HUES64 (cell line): ENCODE measurements around the gene CACNA1H.
"Not testable (repeated sequence)": the region's sequence is repeated elsewhere in the genome, so short reads cannot be mapped to it uniquely, and the experiment has no call there.

Source experiments
- H3K27ac ChIP-seq: 2 replicates; pipeline ENCODE4 v1.7.0; 2013; ENCODE audit warnings: low read depth, low read length, inconsistent platforms
- H3K27me3 ChIP-seq: 2 replicates; pipeline ENCODE4 v1.6.1; 2013; ENCODE audit warnings: mild to moderate bottlenecking, low read length; ENCODE audit not compliant: insufficient read depth
- H3K36me3 ChIP-seq: 2 replicates; pipeline ENCODE4 v1.6.1; 2013; ENCODE audit warnings: mild to moderate bottlenecking, low read length; ENCODE audit not compliant: insufficient read depth
- H3K4me1 ChIP-seq: 2 replicates; pipeline ENCODE4 v1.6.1; 2013; ENCODE audit warnings: mild to moderate bottlenecking, low read length, moderate library complexity; ENCODE audit not compliant: insufficient read depth
- H3K4me3 ChIP-seq: 2 replicates; pipeline ENCODE4 v1.5.1; 2013; ENCODE audit warnings: mild to moderate bottlenecking, low read length, moderate library complexity
- H3K9ac ChIP-seq: 2 replicates; pipeline ENCODE4 v1.6.1; 2013; ENCODE audit warnings: mild to moderate bottlenecking, low read depth, low read length
- H3K9me3 ChIP-seq: 2 replicates; pipeline ENCODE4 v1.6.1; 2013; ENCODE audit warnings: low read depth, low read length; ENCODE audit not compliant: insufficient read depth
- WGBS: fragments of 150-250, 120-280 bp; methylation state at CpG from one replicate; pipeline ENCODE4 v1.1.7; 2013; ENCODE audit warnings: missing lambda C conversion rate; 5-methylcytosine and 5-hydroxymethylcytosine counted together

CACNA1H gene

GRCh38 chr16:1256296-1256873 is 103.5 kb downstream of the CACNA1H start:
- H3K27ac ChIP-seq, H3K9me3 ChIP-seq, H3K9ac ChIP-seq, H3K4me3 ChIP-seq, H3K36me3 ChIP-seq, H3K4me1 ChIP-seq: not testable (repeated sequence)
- H3K27me3 ChIP-seq, result peaks cover 32% of the 10 kb centered on the region
- 93% methylated on average over 22 of the region's 23 CpGs for WGBS

GRCh38 chr16:1256874-1257322 is 104.0 kb downstream of the CACNA1H start:
- no peak overlapping the region for H3K4me3 ChIP-seq
- no peaks in the 10 kb centered on the region for H3K36me3 ChIP-seq
- 92% methylated on average over 22 of the region's 22 CpGs for WGBS
- H3K27me3 ChIP-seq, result peaks cover 37% of the 10 kb centered on the region
- H3K4me1 ChIP-seq, result peaks cover 2% of the 10 kb centered on the region; the same call in 1 of the 2 replicates
- H3K9me3 ChIP-seq, result no peaks in the 10 kb centered on the region
- no peak overlapping the region for H3K9ac ChIP-seq
- no peak overlapping the region for H3K27ac ChIP-seq

DNA sequence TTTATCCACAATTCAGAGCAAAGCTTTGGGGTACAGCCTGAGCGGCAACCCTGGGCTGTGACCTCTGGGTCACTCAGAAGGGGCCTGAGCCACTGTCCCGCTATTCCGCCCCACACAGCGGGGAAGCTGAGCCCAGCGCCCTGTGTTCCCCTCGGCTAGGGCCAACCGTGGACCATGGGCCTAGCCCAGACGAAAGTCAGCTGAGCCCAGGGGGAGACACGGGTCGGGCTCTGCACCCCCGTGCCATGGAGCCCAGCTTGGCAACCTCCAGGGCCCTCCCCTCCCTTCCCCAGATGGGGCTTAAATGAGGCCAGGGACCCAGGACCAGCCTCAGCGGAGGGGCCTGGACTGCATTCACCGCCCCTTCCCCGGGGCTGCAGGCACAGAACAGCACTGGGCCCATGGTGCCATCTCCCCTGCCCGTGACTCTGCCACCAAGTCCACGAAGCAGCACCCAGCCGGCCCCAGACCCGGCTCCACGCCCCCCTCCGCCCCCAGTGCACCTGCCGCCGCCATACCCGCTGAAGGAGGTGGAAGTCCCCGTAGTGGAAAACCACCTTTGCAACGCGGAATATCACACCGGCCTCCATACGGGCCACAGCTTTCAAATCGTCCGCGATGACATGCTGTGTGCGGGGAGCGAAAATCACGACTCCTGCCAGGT is 104.8 kb downstream of the CACNA1H start:
- Histone ChIP-seq H3K4me3 (no peak overlapping the region), H3K9ac (no peak overlapping the region), H3K36me3 (no peaks in the 10 kb centered on the region), H3K4me1 (peaks cover 2% of the 10 kb centered on the region; the same call in 1 of the 2 replicates), H3K27ac (no peak overlapping the region), H3K9me3 (no peaks in the 10 kb centered on the region), H3K27me3 (peaks cover 43% of the 10 kb centered on the region)
- WGBS, result 87% methylated on average over 34 of the region's 34 CpGs

DNA sequence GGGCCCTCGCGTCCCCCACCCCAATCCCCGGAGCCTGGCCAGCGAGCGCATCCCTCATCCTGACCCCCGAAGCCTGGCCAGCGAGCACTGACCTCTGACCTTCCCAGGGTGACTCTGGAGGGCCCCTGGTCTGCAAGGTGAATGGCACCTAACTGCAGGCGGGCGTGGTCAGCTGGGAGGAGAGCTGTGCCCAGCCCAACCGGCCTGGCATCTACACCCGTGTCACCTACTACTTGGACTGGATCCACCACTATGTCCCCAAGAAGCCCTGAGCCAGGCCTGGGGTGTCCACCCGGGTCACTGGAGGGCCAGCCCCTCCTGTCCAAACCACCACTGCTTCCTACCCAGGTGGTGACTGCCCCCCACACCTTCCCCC is 105.3 kb downstream of the CACNA1H start:
- Histone ChIP-seq H3K9ac (no peak overlapping the region), H3K27ac (no peak overlapping the region), H3K4me1 (peaks cover 2% of the 10 kb centered on the region; the same call in 1 of the 2 replicates), H3K4me3 (no peak overlapping the region), H3K27me3 (peaks cover 40% of the 10 kb centered on the region), H3K9me3 (no peaks in the 10 kb centered on the region), H3K36me3 (no peaks in the 10 kb centered on the region)
- 86% methylated on average over 12 of the region's 12 CpGs for WGBS

DNA sequence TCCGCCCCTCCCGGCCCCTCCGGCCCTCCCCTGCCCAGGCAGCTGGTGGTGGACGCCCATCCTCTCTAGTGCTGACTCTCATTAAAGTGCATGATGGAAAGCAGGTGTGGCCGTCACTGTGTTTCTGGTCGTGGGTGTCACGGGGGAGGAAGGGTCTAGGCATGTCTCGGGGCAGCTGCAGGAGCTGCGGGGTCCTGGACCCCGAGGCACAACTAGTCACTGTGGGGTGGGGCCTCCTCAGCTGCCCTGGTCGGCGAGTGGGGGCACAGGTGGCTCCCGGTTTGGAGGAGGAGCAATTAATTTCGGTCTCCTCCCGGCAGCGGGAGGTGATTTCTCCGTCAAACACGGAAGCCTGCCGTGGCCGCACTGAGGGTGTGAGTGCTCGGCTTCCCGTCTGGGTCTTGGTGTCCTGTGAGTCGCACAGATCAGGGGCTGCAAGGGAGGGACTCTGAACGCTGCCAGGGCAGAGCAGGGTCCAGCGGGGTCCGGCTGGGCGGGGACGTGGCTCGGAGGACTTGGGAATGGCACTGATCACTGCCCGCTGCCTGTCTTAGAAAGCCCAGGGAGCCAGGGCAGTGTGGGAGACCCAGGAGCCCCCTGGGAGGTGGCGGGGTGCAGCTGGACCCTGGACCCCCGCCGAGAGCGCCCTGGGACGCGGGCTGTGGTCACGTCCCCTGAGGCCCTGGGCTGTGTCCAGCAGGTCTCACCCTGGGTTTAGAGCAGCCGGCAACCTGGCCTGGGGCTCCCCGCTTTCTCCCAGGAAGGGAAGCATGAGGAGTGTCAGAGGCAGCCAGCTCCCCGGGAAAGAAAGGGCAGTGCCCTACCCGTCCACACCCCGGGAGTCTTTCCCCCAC is 106.2 kb downstream of the CACNA1H start:
- no peak overlapping the region for H3K9ac ChIP-seq
- H3K27ac ChIP-seq, result no peak overlapping the region
- peaks cover 2% of the 10 kb centered on the region; the same call in 1 of the 2 replicates for H3K4me1 ChIP-seq
- no peaks in the 10 kb centered on the region for H3K9me3 ChIP-seq
- H3K36me3 ChIP-seq, result no peaks in the 10 kb centered on the region
- WGBS, result 42% methylated on average over 42 of the region's 42 CpGs
- peak overlapping the region; percentile 21; the same call in 1 of the 2 replicates for H3K4me3 ChIP-seq
- peaks cover 38% of the 10 kb centered on the region for H3K27me3 ChIP-seq

DNA sequence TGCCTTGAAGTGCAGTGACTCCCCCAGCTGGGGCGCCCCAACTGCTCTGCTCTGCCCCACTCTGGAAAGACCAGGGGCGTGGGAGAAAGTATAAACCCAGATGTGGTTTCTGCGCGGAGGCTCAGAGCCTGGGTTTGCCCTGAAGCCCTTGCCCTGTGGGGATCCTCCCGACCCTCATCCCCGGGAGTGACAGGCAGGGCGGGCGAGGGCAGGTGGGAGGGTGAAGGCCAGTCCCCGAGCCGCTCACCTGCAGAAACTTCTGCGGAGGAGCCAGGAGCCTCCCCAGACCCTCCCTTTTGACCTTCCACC is 106.8 kb downstream of the CACNA1H start:
- Histone ChIP-seq H3K27ac (no peak overlapping the region), H3K27me3 (peaks cover 38% of the 10 kb centered on the region), H3K9ac (no peak overlapping the region), H3K4me3 (no peak overlapping the region), H3K4me1 (peaks cover 2% of the 10 kb centered on the region; the same call in 1 of the 2 replicates), H3K9me3 (no peaks in the 10 kb centered on the region), H3K36me3 (no peaks in the 10 kb centered on the region)
- WGBS, result 55% methylated on average over 11 of the region's 11 CpGs

GRCh38 chr16:1260101-1260680 is 107.3 kb downstream of the CACNA1H start:
- H3K27ac ChIP-seq, result no peak overlapping the region
- H3K4me1 ChIP-seq, result peaks cover 2% of the 10 kb centered on the region; the same call in 1 of the 2 replicates
- no peak overlapping the region for H3K9ac ChIP-seq
- peaks cover 38% of the 10 kb centered on the region for H3K27me3 ChIP-seq
- H3K36me3 ChIP-seq, result no peaks in the 10 kb centered on the region
- 88% methylated on average over 36 of the region's 36 CpGs for WGBS
- H3K4me3 ChIP-seq, result no peak overlapping the region
- H3K9me3 ChIP-seq, result no peaks in the 10 kb centered on the region

DNA sequence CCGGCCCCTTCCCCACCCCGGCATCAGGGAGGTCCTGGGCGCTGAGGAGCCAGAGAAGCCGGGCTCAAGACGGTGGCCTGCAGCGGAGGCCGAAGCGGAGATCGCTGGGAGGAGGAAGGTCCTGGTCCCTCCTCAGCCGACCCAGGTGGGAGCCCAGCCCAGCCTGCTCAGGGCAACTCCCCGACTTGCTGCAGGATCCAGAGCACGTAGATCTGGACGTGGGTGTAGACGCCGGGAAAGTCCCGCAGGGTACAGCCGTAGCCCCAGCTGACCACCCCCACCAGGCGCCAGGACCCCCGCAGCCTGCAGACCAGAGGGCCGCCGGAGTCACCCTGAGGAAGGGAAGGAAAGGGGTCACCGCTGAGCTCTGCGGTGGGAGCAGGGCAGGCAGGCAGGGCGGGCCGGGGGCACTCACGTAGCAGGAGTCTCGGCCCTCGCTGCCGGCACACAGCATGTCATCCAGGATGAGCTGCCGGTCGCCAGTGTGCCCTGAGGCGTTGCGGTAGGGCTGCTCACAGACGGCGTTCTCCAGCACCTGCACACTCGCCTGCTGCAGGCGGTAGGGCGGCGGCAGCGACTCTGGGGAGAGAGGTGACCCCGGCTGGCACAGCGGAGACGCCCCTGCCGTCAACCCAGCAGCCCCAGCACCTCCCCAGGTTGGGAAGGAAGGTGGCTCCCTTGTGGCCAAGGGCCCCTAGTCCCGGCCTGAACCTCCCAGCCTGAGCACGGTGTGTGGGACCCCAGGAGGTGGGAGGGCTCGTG is 108.4 kb downstream of the CACNA1H start:
- no peaks in the 10 kb centered on the region for H3K36me3 ChIP-seq
- H3K27ac ChIP-seq, result no peak overlapping the region
- H3K27me3 ChIP-seq, result peaks cover 38% of the 10 kb centered on the region
- H3K9ac ChIP-seq, result no peak overlapping the region
- 0 out of 2 replicates have a peak overlapping the region, but pooled peaks have one; percentile 1 for H3K4me3 ChIP-seq
- H3K9me3 ChIP-seq, result no peaks in the 10 kb centered on the region
- H3K4me1 ChIP-seq, result peaks cover 2% of the 10 kb centered on the region; the same call in 1 of the 2 replicates
- 40% methylated on average over 47 of the region's 47 CpGs for WGBS

DNA sequence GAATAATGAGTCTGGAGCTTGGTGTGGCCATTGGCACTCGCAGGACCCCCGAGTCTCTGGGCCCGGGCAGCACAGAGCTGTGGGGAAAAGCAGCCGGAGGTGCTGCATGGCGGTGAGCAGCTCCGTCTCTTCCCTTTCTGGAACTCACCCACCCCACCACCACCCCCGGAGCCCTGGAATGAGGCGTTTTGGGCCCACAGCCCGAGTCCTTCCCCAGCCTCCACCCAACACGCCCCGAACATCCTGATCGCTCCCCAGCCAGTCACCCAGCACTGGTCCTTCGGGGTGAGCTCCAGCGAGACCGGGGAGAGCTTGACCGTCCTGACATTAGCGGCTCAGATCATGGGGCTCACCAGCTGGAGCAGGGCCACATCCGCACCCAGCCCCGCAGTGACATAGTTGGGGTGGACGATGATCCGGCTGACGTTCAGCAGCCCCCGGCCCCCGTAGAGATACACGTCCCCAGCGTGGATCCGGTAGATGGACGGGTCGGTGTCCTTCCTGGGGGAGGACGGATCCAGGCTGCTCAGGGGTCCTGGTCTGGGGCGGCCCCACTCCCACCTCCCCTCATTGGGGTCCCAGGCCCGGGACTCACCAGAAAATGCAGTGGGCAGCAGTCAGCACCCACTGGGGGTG is 109.4 kb downstream of the CACNA1H start:
- H3K27ac ChIP-seq, result no peak overlapping the region
- H3K9ac ChIP-seq, result no peak overlapping the region
- no peaks in the 10 kb centered on the region for H3K36me3 ChIP-seq
- H3K4me1 ChIP-seq, result peaks cover 2% of the 10 kb centered on the region; the same call in 1 of the 2 replicates
- H3K9me3 ChIP-seq, result no peaks in the 10 kb centered on the region
- 91% methylated on average over 31 of the region's 32 CpGs for WGBS
- H3K27me3 ChIP-seq, result peaks cover 38% of the 10 kb centered on the region
- no peak overlapping the region for H3K4me3 ChIP-seq

- peaks cover 38% of the 10 kb centered on the region for H3K27me3 ChIP-seq
- no peak overlapping the region for H3K4me3 ChIP-seq
- H3K36me3 ChIP-seq, result no peaks in the 10 kb centered on the region
- no peak overlapping the region for H3K9ac ChIP-seq
- H3K9me3 ChIP-seq, result no peaks in the 10 kb centered on the region
- 94% methylated on average over 9 of the region's 9 CpGs for WGBS
- H3K27ac ChIP-seq, result no peak overlapping the region
- H3K4me1 ChIP-seq, result peaks cover 2% of the 10 kb centered on the region; the same call in 1 of the 2 replicates
Observed at GRCh38 chr16:1262846-1263221, 109.9 kb downstream of the CACNA1H start.
